Measurements from ENCODE around the gene STUB1. TPM values are rescaled to one million over a fixed set of nuclear protein-coding genes. Genes with fewer than 3 reads are reported as not detected.

STUB1 gene
- 70.2 TPM for total RNA-seq
- 122 TPM for polyA plus RNA-seq
- long read RNA-seq, donor 1, partial matches to known transcripts, result 0 of 3 reads
- long read RNA-seq, donor 1, other reads (novel, unspliced or antisense), result 0 of 3 reads
- long read RNA-seq, donor 2, result 0 reads
- long read RNA-seq, donor 3, transcript STUB1-201 (7 exons, 1,472 nt), result major isoform, 39 of 49 reads
- long read RNA-seq, donor 3, transcript STUB1-204 (6 exons, 875 nt), result minor isoform, 9 of 49 reads
- long read RNA-seq, donor 3, partial matches to known transcripts, result 0 of 49 reads
- long read RNA-seq, donor 3, other reads (novel, unspliced or antisense), result 0 of 49 reads
- long read RNA-seq, donor 4, transcript STUB1-201 (7 exons, 1,472 nt), result major isoform, 13 of 16 reads
- long read RNA-seq, donor 4, partial matches to known transcripts, result 0 of 16 reads
- long read RNA-seq, donor 4, other reads (novel, unspliced or antisense), result 0 of 16 reads
- long read RNA-seq, donor 5, transcript STUB1-201 (7 exons, 1,472 nt), result major isoform, 49 of 65 reads
- long read RNA-seq, donor 5, transcript STUB1-204 (6 exons, 875 nt), result minor isoform, 6 of 65 reads
- long read RNA-seq, donor 5, partial matches to known transcripts, result 5 of 65 reads
- long read RNA-seq, donor 5, other reads (novel, unspliced or antisense), result 0 of 65 reads
- long read RNA-seq, donor 6, transcript STUB1-201 (7 exons, 1,472 nt), result major isoform, 35 of 38 reads
- long read RNA-seq, donor 6, partial matches to known transcripts, result 0 of 38 reads
- long read RNA-seq, donor 6, other reads (novel, unspliced or antisense), result 0 of 38 reads
- long read RNA-seq, donor 7, transcript STUB1-201 (7 exons, 1,472 nt), result major isoform, 13 of 20 reads
- long read RNA-seq, donor 7, partial matches to known transcripts, result 5 of 20 reads
- long read RNA-seq, donor 7, other reads (novel, unspliced or antisense), result 0 of 20 reads
- long read RNA-seq, donor 8, transcript STUB1-201 (7 exons, 1,472 nt), result major isoform, 7 of 9 reads
- long read RNA-seq, donor 8, partial matches to known transcripts, result 0 of 9 reads
- long read RNA-seq, donor 8, other reads (novel, unspliced or antisense), result 0 of 9 reads
- long read RNA-seq, donor 9, transcript STUB1-201 (7 exons, 1,472 nt), result major isoform, 23 of 27 reads
- long read RNA-seq, donor 9, partial matches to known transcripts, result 0 of 27 reads
- long read RNA-seq, donor 9, other reads (novel, unspliced or antisense), result 0 of 27 reads
- long read RNA-seq, donor 10, transcript STUB1-201 (7 exons, 1,472 nt), result major isoform, 27 of 32 reads
- long read RNA-seq, donor 10, partial matches to known transcripts, result 0 of 32 reads
- long read RNA-seq, donor 10, other reads (novel, unspliced or antisense), result 0 of 32 reads

- Histone ChIP-seq H3K9me3 (ENCODE audit: control insufficient read depth in 2 of 2, insufficient read depth in 1 of 2, low read length in 1 of 2) (peaks cover 0 to 1% of the 10 kb centered on the region in 2 donors), H3K27me3 (ENCODE audit: control insufficient read depth in 2 of 2, insufficient read depth in 1 of 2, low read length in 1 of 2) (peaks cover 26 to 43% of the 10 kb centered on the region in 2 donors), H3K4me3 (ENCODE audit: low read length in 2 of 2) (peak within 1 kb of the TSS; percentile 66 to 89), H3K27ac (ENCODE audit: low read depth in 1 of 2, low read length in 1 of 2) (peak within 1 kb of the TSS; percentile 87 to 94), H3K36me3 (ENCODE audit: control insufficient read depth in 2 of 2, insufficient read depth in 2 of 2, low read length in 1 of 2) (peaks cover 18 to 22% of the 10 kb centered on the region in 2 donors), H3K4me1 (ENCODE audit: control insufficient read depth in 2 of 2, insufficient read depth in 2 of 2, low read length in 2 of 2) (peaks cover 21 to 58% of the 10 kb centered on the region in 2 donors)
- WGBS, result 2% methylated on average over 91 of the region's 91 CpGs
- peak in 7 of 9 donors; percentile 59 to 84 (median 76) for DNase-seq (ENCODE audit: low read depth in 6 of 9, low spot score in 9 of 9)
Measured at GRCh38 chr16:679814-680624, at the start of gene STUB1. TSS of gene STUB1 (plus strand) at chr16:680410. CDS start at chr16:680526, 116 bp downstream.

GRCh38 chr16:630815-631405, 49.3 kb upstream of the STUB1 start, which contains the start of gene WFIKKN1:
TSS of gene WFIKKN1 (plus strand) at chr16:630985. CDS start at chr16:631254, 269 bp downstream.
- Histone ChIP-seq H3K4me1 (ENCODE audit: control insufficient read depth in 2 of 2, insufficient read depth in 2 of 2, low read length in 2 of 2) (peaks cover 7 to 21% of the 10 kb centered on the region in 2 donors), H3K27me3 (ENCODE audit: control insufficient read depth in 2 of 2, insufficient read depth in 1 of 2, low read length in 1 of 2) (peaks cover 0 to 15% of the 10 kb centered on the region in 2 donors), H3K27ac (ENCODE audit: low read depth in 1 of 2, low read length in 1 of 2) (no peak within 1 kb of the TSS), H3K4me3 (ENCODE audit: low read length in 2 of 2) (no peak within 1 kb of the TSS), H3K36me3 (ENCODE audit: control insufficient read depth in 2 of 2, insufficient read depth in 2 of 2, low read length in 1 of 2) (peaks cover 18 to 50% of the 10 kb centered on the region in 2 donors), H3K9me3 (ENCODE audit: control insufficient read depth in 2 of 2, insufficient read depth in 1 of 2, low read length in 1 of 2) (no peaks in the 10 kb centered on the region)
- DNase-seq (ENCODE audit: low read depth in 6 of 9, low spot score in 9 of 9), result no peak
- WGBS, result 7% methylated on average over 23 of the region's 23 CpGs

- H3K4me3 ChIP-seq (ENCODE audit: low read length in 2 of 2), result no peak overlapping the region
- DNase-seq (ENCODE audit: low read depth in 6 of 9, low spot score in 9 of 9), result no peak
- peaks cover 0 to 6% of the 10 kb centered on the region in 2 donors for H3K9me3 ChIP-seq (ENCODE audit: control insufficient read depth in 2 of 2, insufficient read depth in 1 of 2, low read length in 1 of 2)
- peaks cover 0 to 15% of the 10 kb centered on the region in 2 donors for H3K27me3 ChIP-seq (ENCODE audit: control insufficient read depth in 2 of 2, insufficient read depth in 1 of 2, low read length in 1 of 2)
- 91% methylated on average over 9 of the region's 9 CpGs for WGBS
- no peak overlapping the region for H3K27ac ChIP-seq (ENCODE audit: low read depth in 1 of 2, low read length in 1 of 2)
- H3K36me3 ChIP-seq (ENCODE audit: control insufficient read depth in 2 of 2, insufficient read depth in 2 of 2, low read length in 1 of 2), result peaks cover 18 to 42% of the 10 kb centered on the region in 2 donors
- peaks cover 7 to 25% of the 10 kb centered on the region in 2 donors for H3K4me1 ChIP-seq (ENCODE audit: control insufficient read depth in 2 of 2, insufficient read depth in 2 of 2, low read length in 2 of 2)
Measured at GRCh38 chr16:631808-632358, 48.3 kb upstream of the STUB1 start.

DNA sequence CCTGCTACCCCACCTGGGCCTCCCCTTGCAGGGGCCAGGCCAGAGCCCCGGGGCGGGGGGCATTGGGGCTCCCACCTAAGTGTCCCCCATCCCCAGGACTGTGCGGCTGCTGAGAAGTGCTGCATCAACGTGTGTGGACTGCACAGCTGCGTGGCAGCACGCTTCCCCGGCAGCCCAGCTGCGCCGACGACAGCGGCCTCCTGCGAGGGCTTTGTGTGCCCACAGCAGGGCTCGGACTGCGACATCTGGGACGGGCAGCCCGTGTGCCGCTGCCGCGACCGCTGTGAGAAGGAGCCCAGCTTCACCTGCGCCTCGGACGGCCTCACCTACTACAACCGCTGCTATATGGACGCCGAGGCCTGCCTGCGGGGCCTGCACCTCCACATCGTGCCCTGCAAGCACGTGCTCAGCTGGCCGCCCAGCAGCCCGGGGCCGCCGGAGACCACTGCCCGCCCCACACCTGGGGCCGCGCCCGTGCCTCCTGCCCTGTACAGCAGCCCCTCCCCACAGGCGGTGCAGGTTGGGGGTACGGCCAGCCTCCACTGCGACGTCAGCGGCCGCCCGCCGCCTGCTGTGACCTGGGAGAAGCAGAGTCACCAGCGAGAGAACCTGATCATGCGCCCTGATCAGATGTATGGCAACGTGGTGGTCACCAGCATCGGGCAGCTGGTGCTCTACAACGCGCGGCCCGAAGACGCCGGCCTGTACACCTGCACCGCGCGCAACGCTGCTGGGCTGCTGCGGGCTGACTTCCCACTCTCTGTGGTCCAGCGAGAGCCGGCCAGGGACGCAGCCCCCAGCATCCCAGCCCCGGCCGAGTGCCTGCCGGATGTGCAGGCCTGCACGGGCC, 47.5 kb upstream of the STUB1 start:
- no peak for DNase-seq (ENCODE audit: low read depth in 6 of 9, low spot score in 9 of 9)
- WGBS, result 97% methylated on average over 67 of the region's 67 CpGs
- Histone ChIP-seq H3K27me3 (ENCODE audit: control insufficient read depth in 2 of 2, insufficient read depth in 1 of 2, low read length in 1 of 2) (peaks cover 0 to 15% of the 10 kb centered on the region in 2 donors), H3K9me3 (ENCODE audit: control insufficient read depth in 2 of 2, insufficient read depth in 1 of 2, low read length in 1 of 2) (peaks cover 0 to 6% of the 10 kb centered on the region in 2 donors), H3K4me3 (ENCODE audit: low read length in 2 of 2) (no peak overlapping the region), H3K4me1 (ENCODE audit: control insufficient read depth in 2 of 2, insufficient read depth in 2 of 2, low read length in 2 of 2) (peaks cover 7 to 31% of the 10 kb centered on the region in 2 donors), H3K27ac (ENCODE audit: low read depth in 1 of 2, low read length in 1 of 2) (no peak overlapping the region), H3K36me3 (ENCODE audit: control insufficient read depth in 2 of 2, insufficient read depth in 2 of 2, low read length in 1 of 2) (peaks cover 13 to 34% of the 10 kb centered on the region in 2 donors)

DNA sequence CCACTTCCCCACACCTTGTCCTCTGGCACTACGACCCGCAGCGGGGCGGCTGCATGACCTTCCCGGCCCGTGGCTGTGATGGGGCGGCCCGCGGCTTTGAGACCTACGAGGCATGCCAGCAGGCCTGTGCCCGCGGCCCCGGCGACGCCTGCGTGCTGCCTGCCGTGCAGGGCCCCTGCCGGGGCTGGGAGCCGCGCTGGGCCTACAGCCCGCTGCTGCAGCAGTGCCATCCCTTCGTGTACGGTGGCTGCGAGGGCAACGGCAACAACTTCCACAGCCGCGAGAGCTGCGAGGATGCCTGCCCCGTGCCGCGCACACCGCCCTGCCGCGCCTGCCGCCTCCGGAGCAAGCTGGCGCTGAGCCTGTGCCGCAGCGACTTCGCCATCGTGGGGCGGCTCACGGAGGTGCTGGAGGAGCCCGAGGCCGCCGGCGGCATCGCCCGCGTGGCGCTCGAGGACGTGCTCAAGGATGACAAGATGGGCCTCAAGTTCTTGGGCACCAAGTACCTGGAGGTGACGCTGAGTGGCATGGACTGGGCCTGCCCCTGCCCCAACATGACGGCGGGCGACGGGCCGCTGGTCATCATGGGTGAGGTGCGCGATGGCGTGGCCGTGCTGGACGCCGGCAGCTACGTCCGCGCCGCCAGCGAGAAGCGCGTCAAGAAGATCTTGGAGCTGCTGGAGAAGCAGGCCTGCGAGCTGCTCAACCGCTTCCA, 46.7 kb upstream of the STUB1 start:
- H3K36me3 ChIP-seq (ENCODE audit: control insufficient read depth in 2 of 2, insufficient read depth in 2 of 2, low read length in 1 of 2), result peaks cover 6 to 26% of the 10 kb centered on the region in 2 donors
- H3K9me3 ChIP-seq (ENCODE audit: control insufficient read depth in 2 of 2, insufficient read depth in 1 of 2, low read length in 1 of 2), result peaks cover 0 to 6% of the 10 kb centered on the region in 2 donors
- H3K4me1 ChIP-seq (ENCODE audit: control insufficient read depth in 2 of 2, insufficient read depth in 2 of 2, low read length in 2 of 2), result peaks cover 7 to 31% of the 10 kb centered on the region in 2 donors
- H3K27ac ChIP-seq (ENCODE audit: low read depth in 1 of 2, low read length in 1 of 2), result no peak overlapping the region
- 99% methylated on average over 74 of the region's 74 CpGs for WGBS
- no peak overlapping the region for H3K4me3 ChIP-seq (ENCODE audit: low read length in 2 of 2)
- DNase-seq (ENCODE audit: low read depth in 6 of 9, low spot score in 9 of 9), result no peak
- H3K27me3 ChIP-seq (ENCODE audit: control insufficient read depth in 2 of 2, insufficient read depth in 1 of 2, low read length in 1 of 2), result peaks cover 0 to 15% of the 10 kb centered on the region in 2 donors

DNA sequence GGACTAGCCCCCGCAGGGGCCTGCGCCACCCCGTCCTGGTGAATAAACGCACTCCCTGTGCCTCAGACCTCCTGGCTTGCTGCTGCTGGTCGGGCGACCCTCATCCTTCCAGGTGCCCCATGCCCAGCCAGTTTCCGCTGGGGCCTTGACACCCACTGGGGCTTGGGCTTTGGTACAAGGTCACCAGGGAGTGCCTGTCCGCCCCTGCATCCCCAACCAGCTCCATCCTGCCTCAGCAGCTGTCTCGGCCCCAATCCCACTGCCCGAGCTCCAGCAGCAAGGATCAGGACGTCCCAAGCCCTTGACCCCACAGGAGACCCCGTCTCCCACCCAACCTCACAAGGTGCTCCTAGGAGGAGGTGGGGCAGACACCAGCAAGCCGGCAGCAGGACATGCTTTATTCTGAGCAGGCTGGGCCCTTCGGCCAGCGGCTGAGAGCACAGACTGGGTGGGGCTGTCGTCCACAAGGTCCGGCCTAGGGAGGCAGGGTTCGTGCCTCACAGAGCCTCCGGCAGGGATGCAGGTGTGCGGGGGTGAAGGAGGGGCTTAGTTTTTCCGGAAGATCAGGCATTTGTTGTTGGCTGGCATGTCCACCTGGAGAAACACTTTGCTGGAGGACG, 46.0 kb upstream of the STUB1 start:
- no peak overlapping the region for H3K27ac ChIP-seq (ENCODE audit: low read depth in 1 of 2, low read length in 1 of 2)
- H3K36me3 ChIP-seq (ENCODE audit: control insufficient read depth in 2 of 2, insufficient read depth in 2 of 2, low read length in 1 of 2), result peaks cover 6 to 20% of the 10 kb centered on the region in 2 donors
- H3K9me3 ChIP-seq (ENCODE audit: control insufficient read depth in 2 of 2, insufficient read depth in 1 of 2, low read length in 1 of 2), result peaks cover 0 to 6% of the 10 kb centered on the region in 2 donors
- peaks cover 7 to 31% of the 10 kb centered on the region in 2 donors for H3K4me1 ChIP-seq (ENCODE audit: control insufficient read depth in 2 of 2, insufficient read depth in 2 of 2, low read length in 2 of 2)
- H3K27me3 ChIP-seq (ENCODE audit: control insufficient read depth in 2 of 2, insufficient read depth in 1 of 2, low read length in 1 of 2), result peaks cover 0 to 15% of the 10 kb centered on the region in 2 donors
- WGBS, result 98% methylated on average over 22 of the region's 22 CpGs
- DNase-seq (ENCODE audit: low read depth in 6 of 9, low spot score in 9 of 9), result no peak
- H3K4me3 ChIP-seq (ENCODE audit: low read length in 2 of 2), result no peak overlapping the region

Measured in thymus (tissue), 14 donors.